ENCODE results near the gene HSPB1.

DNA sequence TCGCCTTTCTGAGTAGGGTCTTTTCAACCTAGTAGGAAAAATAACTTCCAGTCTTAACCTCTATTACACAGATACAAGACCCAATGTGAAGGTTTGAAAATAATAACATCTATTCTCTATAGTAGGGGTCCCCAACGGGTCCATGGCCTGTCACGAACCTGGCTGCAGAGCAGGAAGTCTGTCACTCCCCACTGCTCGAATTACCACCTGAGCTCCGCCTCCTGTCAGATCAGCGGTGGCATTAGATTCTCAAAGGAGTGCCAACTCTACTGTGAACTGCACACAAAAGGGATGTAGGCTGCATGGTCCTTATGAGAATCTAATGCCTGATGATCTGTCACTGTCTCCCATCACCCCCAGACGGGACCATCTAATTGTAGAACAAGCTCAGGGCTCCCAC, 48.9 kb downstream of the HSPB1 start:
- TF ChIP-seq, protein P1, sequence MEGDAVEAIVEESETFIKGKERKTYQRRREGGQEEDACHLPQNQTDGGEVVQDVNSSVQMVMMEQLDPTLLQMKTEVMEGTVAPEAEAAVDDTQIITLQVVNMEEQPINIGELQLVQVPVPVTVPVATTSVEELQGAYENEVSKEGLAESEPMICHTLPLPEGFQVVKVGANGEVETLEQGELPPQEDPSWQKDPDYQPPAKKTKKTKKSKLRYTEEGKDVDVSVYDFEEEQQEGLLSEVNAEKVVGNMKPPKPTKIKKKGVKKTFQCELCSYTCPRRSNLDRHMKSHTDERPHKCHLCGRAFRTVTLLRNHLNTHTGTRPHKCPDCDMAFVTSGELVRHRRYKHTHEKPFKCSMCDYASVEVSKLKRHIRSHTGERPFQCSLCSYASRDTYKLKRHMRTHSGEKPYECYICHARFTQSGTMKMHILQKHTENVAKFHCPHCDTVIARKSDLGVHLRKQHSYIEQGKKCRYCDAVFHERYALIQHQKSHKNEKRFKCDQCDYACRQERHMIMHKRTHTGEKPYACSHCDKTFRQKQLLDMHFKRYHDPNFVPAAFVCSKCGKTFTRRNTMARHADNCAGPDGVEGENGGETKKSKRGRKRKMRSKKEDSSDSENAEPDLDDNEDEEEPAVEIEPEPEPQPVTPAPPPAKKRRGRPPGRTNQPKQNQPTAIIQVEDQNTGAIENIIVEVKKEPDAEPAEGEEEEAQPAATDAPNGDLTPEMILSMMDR (tag by site-specific recombination; IDR thresholded peaks at IDR 0.05), result no peak
- TF ChIP-seq, protein P2, sequence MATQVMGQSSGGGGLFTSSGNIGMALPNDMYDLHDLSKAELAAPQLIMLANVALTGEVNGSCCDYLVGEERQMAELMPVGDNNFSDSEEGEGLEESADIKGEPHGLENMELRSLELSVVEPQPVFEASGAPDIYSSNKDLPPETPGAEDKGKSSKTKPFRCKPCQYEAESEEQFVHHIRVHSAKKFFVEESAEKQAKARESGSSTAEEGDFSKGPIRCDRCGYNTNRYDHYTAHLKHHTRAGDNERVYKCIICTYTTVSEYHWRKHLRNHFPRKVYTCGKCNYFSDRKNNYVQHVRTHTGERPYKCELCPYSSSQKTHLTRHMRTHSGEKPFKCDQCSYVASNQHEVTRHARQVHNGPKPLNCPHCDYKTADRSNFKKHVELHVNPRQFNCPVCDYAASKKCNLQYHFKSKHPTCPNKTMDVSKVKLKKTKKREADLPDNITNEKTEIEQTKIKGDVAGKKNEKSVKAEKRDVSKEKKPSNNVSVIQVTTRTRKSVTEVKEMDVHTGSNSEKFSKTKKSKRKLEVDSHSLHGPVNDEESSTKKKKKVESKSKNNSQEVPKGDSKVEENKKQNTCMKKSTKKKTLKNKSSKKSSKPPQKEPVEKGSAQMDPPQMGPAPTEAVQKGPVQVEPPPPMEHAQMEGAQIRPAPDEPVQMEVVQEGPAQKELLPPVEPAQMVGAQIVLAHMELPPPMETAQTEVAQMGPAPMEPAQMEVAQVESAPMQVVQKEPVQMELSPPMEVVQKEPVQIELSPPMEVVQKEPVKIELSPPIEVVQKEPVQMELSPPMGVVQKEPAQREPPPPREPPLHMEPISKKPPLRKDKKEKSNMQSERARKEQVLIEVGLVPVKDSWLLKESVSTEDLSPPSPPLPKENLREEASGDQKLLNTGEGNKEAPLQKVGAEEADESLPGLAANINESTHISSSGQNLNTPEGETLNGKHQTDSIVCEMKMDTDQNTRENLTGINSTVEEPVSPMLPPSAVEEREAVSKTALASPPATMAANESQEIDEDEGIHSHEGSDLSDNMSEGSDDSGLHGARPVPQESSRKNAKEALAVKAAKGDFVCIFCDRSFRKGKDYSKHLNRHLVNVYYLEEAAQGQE (tag by site-specific recombination; IDR thresholded peaks at IDR 0.05), result no peak
- no peak for TF ChIP-seq ZBTB21 (tag by site-specific recombination; IDR thresholded peaks at IDR 0.05)
- TF ChIP-seq SP3 (tag by site-specific recombination; IDR thresholded peaks at IDR 0.05), result no peak
- TF ChIP-seq, protein P3, sequence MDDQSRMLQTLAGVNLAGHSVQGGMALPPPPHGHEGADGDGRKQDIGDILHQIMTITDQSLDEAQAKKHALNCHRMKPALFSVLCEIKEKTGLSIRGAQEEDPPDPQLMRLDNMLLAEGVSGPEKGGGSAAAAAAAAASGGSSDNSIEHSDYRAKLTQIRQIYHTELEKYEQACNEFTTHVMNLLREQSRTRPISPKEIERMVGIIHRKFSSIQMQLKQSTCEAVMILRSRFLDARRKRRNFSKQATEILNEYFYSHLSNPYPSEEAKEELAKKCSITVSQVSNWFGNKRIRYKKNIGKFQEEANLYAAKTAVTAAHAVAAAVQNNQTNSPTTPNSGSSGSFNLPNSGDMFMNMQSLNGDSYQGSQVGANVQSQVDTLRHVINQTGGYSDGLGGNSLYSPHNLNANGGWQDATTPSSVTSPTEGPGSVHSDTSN (CRISPR knock-in tag; IDR thresholded peaks at IDR 0.05), result no peak
- TF ChIP-seq KLF7 (tag by site-specific recombination; IDR thresholded peaks at IDR 0.05; ENCODE audit: borderline replicate concordance), result no peak
- no peak for TF ChIP-seq ZNF544 (tag by site-specific recombination; IDR thresholded peaks at IDR 0.05)
- no peak for TF ChIP-seq ZNF211 (tag by site-specific recombination; IDR thresholded peaks at IDR 0.05; ENCODE audit: low read depth)
- no peak for TF ChIP-seq ZBTB1 (tag by site-specific recombination; IDR thresholded peaks at IDR 0.05)
- TF ChIP-seq, protein P4, sequence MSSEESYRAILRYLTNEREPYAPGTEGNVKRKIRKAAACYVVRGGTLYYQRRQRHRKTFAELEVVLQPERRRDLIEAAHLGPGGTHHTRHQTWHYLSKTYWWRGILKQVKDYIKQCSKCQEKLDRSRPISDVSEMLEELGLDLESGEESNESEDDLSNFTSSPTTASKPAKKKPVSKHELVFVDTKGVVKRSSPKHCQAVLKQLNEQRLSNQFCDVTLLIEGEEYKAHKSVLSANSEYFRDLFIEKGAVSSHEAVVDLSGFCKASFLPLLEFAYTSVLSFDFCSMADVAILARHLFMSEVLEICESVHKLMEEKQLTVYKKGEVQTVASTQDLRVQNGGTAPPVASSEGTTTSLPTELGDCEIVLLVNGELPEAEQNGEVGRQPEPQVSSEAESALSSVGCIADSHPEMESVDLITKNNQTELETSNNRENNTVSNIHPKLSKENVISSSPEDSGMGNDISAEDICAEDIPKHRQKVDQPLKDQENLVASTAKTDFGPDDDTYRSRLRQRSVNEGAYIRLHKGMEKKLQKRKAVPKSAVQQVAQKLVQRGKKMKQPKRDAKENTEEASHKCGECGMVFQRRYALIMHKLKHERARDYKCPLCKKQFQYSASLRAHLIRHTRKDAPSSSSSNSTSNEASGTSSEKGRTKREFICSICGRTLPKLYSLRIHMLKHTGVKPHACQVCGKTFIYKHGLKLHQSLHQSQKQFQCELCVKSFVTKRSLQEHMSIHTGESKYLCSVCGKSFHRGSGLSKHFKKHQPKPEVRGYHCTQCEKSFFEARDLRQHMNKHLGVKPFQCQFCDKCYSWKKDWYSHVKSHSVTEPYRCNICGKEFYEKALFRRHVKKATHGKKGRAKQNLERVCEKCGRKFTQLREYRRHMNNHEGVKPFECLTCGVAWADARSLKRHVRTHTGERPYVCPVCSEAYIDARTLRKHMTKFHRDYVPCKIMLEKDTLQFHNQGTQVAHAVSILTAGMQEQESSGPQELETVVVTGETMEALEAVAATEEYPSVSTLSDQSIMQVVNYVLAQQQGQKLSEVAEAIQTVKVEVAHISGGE (tag by site-specific recombination; conservative IDR thresholded peaks at IDR 0.05; ENCODE audit: low read depth), result no peak
- no peak for TF ChIP-seq PRDM1 (tag by site-specific recombination; IDR thresholded peaks at IDR 0.05)
